GM21390 (cell line): ENCODE data around the gene ADARB1.

Source experiments
- ATAC-seq: cut with Tn5 transposase; IDR thresholded peaks from one replicate; pipeline ENCODE4 v1.9.1; 2021; ENCODE audit not compliant: unreplicated experiment

Gene ADARB1

DNA sequence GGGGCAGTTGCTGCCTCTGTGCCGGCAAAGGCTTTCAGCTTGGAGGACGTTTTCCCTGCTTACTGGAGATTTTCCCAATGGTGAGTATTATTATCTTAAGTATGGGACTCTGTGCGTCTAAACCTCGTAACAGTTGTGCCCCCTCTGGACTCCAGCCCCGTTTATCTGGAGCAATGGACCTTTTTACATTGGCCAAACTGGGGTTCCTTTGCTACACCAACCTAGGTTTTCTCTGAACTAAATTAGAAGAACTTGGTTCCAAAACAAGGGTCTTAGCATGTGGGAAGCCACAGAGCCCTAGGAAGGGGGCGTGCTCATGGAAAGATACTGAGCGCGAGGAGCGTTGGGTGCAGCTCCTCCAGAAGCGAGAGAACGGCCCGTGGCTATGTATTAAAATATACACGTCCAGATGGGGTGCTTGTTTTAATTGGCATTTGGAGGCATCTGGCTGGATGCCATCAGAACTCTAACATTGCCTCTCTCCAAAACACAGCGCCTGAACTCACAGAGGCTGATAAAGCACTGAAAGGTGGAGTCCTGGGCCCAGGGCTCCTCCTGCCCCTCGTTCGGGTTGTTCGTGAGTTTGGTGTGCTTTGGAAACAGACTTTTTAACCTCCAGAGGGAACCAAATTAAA, 184.9 kb downstream of the ADARB1 start:
- ATAC-seq: no peak

GRCh38 chr21:45260191-45260825, 185.9 kb downstream of the ADARB1 start:
- ATAC-seq: no peak

DNA sequence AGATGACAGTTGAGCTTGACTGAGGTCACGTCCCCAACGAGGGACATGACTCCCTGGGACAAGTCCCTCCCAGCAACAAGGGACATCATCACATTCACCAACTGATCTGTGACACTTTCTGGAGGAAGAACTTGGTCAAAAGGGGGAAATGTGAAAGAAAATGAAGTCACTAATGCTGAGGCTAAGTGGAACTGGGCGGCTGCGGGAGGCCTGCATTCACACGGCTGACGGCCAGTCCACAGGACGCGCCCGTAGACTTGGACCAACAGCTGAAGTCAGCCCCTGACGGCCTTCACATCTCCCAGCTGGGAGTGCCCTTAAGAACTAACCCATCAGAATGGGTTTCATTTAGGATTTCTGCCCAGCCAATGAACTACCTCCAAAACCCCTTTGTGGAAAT, 186.7 kb downstream of the ADARB1 start:
- no peak for ATAC-seq

GRCh38 chr21:45262041-45262581, 187.7 kb downstream of the ADARB1 start:
- no peak for ATAC-seq

- no peak for ATAC-seq
These were observed 188.2 kb downstream of the ADARB1 start for GRCh38 chr21:45262616-45263015.

GRCh38 chr21:45263534-45263933, 189.2 kb downstream of the ADARB1 start:
- ATAC-seq: no peak

GRCh38 chr21:45264146-45264911, 189.9 kb downstream of the ADARB1 start:
- ATAC-seq: no peak

DNA sequence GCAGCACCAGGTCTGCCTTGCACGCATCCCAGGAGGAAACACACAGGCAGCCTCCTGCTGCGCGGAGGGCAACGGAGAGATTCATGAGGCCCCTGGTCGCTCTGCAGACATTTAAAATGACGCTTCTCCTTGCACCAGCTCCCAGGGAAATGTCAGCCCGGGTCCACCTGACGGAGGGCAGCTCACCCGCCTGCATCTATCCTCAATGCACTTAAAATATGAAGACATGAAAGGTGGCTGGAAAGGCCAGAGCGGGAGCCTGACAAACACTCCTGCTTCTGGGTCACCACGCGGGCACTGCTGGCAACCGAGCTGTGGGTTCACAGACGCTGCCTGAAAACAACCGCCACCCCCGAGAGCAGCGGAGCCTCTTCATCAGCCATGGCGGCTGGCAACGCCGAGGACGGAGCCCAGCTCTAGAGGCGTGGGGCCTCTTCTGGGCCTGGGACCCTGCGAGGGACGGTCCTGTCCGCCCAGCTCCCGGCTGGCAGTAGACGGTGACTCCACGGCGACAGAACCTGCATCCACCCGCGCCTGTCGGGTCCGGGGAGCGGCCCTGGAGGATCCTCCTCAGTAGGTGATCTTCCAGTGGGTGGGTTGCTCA, 190.6 kb downstream of the ADARB1 start:
- ATAC-seq: no peak

DNA sequence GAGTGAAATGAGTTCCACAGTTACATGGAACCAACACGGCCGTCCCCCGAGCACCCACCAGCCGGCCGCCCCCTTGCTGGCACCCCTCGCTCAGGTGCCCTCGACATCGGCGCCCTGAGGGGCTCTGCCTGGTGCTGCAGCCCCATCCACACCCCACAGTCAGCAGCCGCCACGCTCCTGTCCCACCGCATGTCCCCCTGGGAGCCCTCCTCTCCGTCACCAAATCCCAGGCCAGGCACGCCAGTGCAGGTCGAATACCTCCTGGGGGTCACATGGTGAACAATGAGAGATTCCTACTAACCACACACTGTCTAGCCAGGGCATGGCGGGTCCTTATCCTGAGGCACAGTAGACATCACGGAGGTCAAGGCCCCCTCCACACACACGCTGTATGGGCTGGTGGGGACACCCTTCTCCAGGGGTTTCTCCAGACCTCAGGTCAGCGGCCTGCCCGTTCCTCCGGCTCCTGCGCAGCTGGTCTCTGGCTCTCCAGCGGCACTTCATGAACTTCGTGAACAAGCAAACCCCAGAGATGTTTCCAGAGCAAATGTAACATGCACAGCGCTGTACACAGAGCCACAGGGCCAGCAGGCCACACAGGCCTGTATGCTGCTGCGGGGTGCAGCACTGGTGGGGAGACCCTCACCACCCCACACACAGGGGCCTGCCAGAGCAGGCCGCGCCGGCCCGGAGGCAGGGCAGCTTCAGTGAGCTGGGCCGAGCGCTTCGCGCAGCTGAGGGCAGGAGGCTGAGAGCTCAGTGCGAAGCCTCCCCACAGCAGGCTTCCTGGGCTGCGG, 191.5 kb downstream of the ADARB1 start:
- ATAC-seq: no peak

GRCh38 chr21:45266518-45267389, 192.4 kb downstream of the ADARB1 start:
- no peak for ATAC-seq

- no peak for ATAC-seq
These were observed 193.0 kb downstream of the ADARB1 start for GRCh38 chr21:45267390-45267760.

- ATAC-seq: no peak
These were observed 195.5 kb downstream of the ADARB1 start for GRCh38 chr21:45269861-45270260.

- ATAC-seq: no peak
These were observed 196.0 kb downstream of the ADARB1 start for GRCh38 chr21:45270306-45270821.
